A673 (cell line): ENCODE data around the gene CCDC149. TPM values are rescaled to one million over a fixed set of nuclear protein-coding genes. Genes with fewer than 3 reads are reported as not detected.

Experiments used
- BruUV-seq: library from RNA; stranded (reverse); fragments of 400-500 nt; replicated peaks from 2 replicates; lab custom pipeline; 2021; lab: Mats Ljungman, UMichigan
- CTCF ChIA-PET: fragments of 300-600 bp; sonication (Branson Sonifier 250); formaldehyde crosslinking; loops from one replicate; lab custom pipeline; 2022; ENCODE audit warnings: antibody characterized with exemption; lab: Charles Lee
- POLR2A ChIA-PET: fragments of 300-600 bp; sonication (Branson Sonifier 250); formaldehyde crosslinking; loops from one replicate; lab custom pipeline; 2022; ENCODE audit warnings: antibody characterized with exemption; ENCODE audit not compliant: low non-redundant PET; lab: Charles Lee
- DNase-seq: peaks from one replicate; pipeline ENCODE4 v3.0.0-alpha.2; 2015; ENCODE audit warnings: low spot score
- H3K27ac ChIP-seq: fragments of 200-600 bp; sonication (generic); 2 replicates; pipeline ENCODE4 v1.5.1; 2016; ENCODE audit warnings: mixed run types, low read depth, mild to moderate bottlenecking, mixed read lengths, antibody characterized with exemption, low read length; ENCODE audit not compliant: poor library complexity, severe bottlenecking
- H3K27me3 ChIP-seq: fragments of 200-600 bp; sonication (generic); replicated peaks from 2 replicates; pipeline ENCODE4 v1.6.1; 2017; ENCODE audit warnings: mixed run types, low read depth, mild to moderate bottlenecking, mixed read lengths, antibody characterized with exemption, low read length; ENCODE audit not compliant: insufficient read depth, poor library complexity
- H3K36me3 ChIP-seq: fragments of 200-600 bp; sonication (generic); 2 replicates; pipeline ENCODE4 v1.6.1; 2016; ENCODE audit warnings: mixed run types, mild to moderate bottlenecking, mixed read lengths, antibody characterized with exemption, low read length; ENCODE audit not compliant: insufficient read depth, poor library complexity, severe bottlenecking
- H3K4me1 ChIP-seq: fragments of 200-600 bp; sonication (generic); 2 replicates; pipeline ENCODE4 v1.6.1; 2017; ENCODE audit warnings: mixed run types, mild to moderate bottlenecking, mixed read lengths, antibody characterized with exemption, low read length; ENCODE audit not compliant: insufficient read depth, poor library complexity, severe bottlenecking
- H3K4me3 ChIP-seq: fragments of 200-600 bp; sonication (generic); 2 replicates; pipeline ENCODE4 v1.5.1; 2016; ENCODE audit warnings: low read depth, mixed run types, mild to moderate bottlenecking, mixed read lengths, low read length; ENCODE audit not compliant: poor library complexity, severe bottlenecking
- H3K9me3 ChIP-seq: fragments of 200-600 bp; sonication (generic); 2 replicates; pipeline ENCODE4 v1.6.1; 2016; ENCODE audit warnings: mixed run types, low read depth, mild to moderate bottlenecking, mixed read lengths, antibody characterized with exemption, low read length; ENCODE audit not compliant: poor library complexity, severe bottlenecking
- CTCF ChIP-seq: fragments of 300-800, 200-600 bp; sonication (generic); conservative IDR thresholded peaks from 2 replicates; pipeline ENCODE4 v1.5.1; 2017; ENCODE audit warnings: low read depth, mild to moderate bottlenecking, antibody characterized with exemption, low read length, moderate library complexity, mixed read lengths
- EZH2 ChIP-seq: fragments of 200-600 bp; sonication (generic); IDR thresholded peaks from 2 replicates; pipeline ENCODE4 v1.6.1; 2017; ENCODE audit warnings: borderline replicate concordance, low read depth, mild to moderate bottlenecking, mixed read lengths, antibody characterized with exemption, low read length; ENCODE audit not compliant: poor library complexity, severe bottlenecking
- intact Hi-C: fragments of 100-400 bp; cut with micrococcal nuclease; formaldehyde crosslinking; loops from one replicate; pipeline ENCODE4 v1.10.0; 2022; ENCODE audit not compliant: unreplicated experiment
- total RNA-seq: library from RNA; stranded (reverse); gene quantifications from 2 replicates; pipeline ENCODE4 v1.2.3, GENCODE V29; 2021

The CCDC149 gene
- total RNA-seq, 1 experiment from 2014 or later = 2.8 TPM

- Histone ChIP-seq H3K27me3 (no peaks in the 10 kb centered on the region), H3K36me3 (no peaks in the 10 kb centered on the region), H3K27ac (no peak overlapping the region), H3K9me3 (peaks cover 5% of the 10 kb centered on the region), H3K4me1 (no peaks in the 10 kb centered on the region), H3K4me3 (no peak overlapping the region)
- no TSS peak for BruUV-seq
- intact Hi-C loops = no loop called here
- ChIA-PET POLR2A (no interaction called here), CTCF (no interaction called here)
- TF ChIP-seq EZH2 (no peak), CTCF (no peak)
- no peak for DNase-seq
Observed at GRCh38 chr4:24862073-24862751, 50.6 kb downstream of the CCDC149 start.

GRCh38 chr4:24858550-24858949, 54.3 kb downstream of the CCDC149 start:
- ChIA-PET POLR2A (no interaction called here), CTCF (no interaction called here)
- intact Hi-C loops = no loop called here
- no peaks in the 10 kb centered on the region for H3K9me3 ChIP-seq
- H3K27me3 ChIP-seq = no peaks in the 10 kb centered on the region
- no peak overlapping the region for H3K27ac ChIP-seq
- BruUV-seq = no TSS peak
- no peaks in the 10 kb centered on the region for H3K4me1 ChIP-seq
- no peak overlapping the region for H3K4me3 ChIP-seq
- no peak for TF ChIP-seq EZH2
- no peak for TF ChIP-seq CTCF
- H3K36me3 ChIP-seq = no peaks in the 10 kb centered on the region
- no peak for DNase-seq

- intact Hi-C loops = no loop called here
- no peak for DNase-seq
- POLR2A ChIA-PET = no interaction called here
- Histone ChIP-seq H3K36me3 (no peaks in the 10 kb centered on the region), H3K27me3 (no peaks in the 10 kb centered on the region), H3K9me3 (no peaks in the 10 kb centered on the region), H3K27ac (no peak overlapping the region), H3K4me3 (no peak overlapping the region), H3K4me1 (no peaks in the 10 kb centered on the region)
- TF ChIP-seq CTCF (no peak), EZH2 (no peak)
- no TSS peak for BruUV-seq
- CTCF ChIA-PET = no interaction called here
Observed at GRCh38 chr4:24858026-24858425, 54.8 kb downstream of the CCDC149 start.
